Peyer's patch (tissue), 4 donors: ENCODE data around the gene MT1A. TPM values are rescaled to one million over a fixed set of nuclear protein-coding genes. Genes with fewer than 3 reads are reported as not detected.

ENCODE experiments used
- DNase-seq, 3 donors: peaks; one replicate each; pipeline ENCODE4 v3.0.0-alpha.2; 2017 to 2019
- H3K27ac ChIP-seq, 4 donors: fragments of 200-600 bp; sonication (generic); one replicate each; pipeline ENCODE4 v1.5.1; 2016 to 2019
- H3K27me3 ChIP-seq, 2 donors: fragments of 200-600 bp; sonication (generic); one replicate each; pipeline ENCODE4 v1.5.1; 2019
- H3K36me3 ChIP-seq, 3 donors: fragments of 200-600 bp; sonication (generic); one replicate each; pipeline ENCODE4 v1.5.1; 2016 to 2019
- H3K4me1 ChIP-seq, 4 donors: fragments of 200-600 bp; sonication (generic); one replicate each; pipeline ENCODE4 v1.5.1; 2016 to 2019
- H3K4me3 ChIP-seq, 4 donors: fragments of 200-600 bp; sonication (generic); 1 replicate in 3 of 4; 2 replicates in 1 of 4; pipeline ENCODE4 v1.5.1; 2016 to 2019; ENCODE audit warnings: mild to moderate bottlenecking in 1 of 4
- H3K9me3 ChIP-seq, 4 donors: fragments of 200-600 bp; sonication (generic); one replicate each; pipeline ENCODE4 v1.5.1; 2016 to 2019; ENCODE audit warnings: mild to moderate bottlenecking in 1 of 4
- CTCF ChIP-seq, 6 experiments: fragments of 450-650 bp in 4 of 6; fragments of 200-600 bp in 2 of 6; sonication (generic) in 1 of 6; IDR thresholded peaks; one replicate each; pipeline ENCODE4 v1.5.1; 2017 to 2019; ENCODE audit warnings: antibody characterized with exemption in 6 of 6, mild to moderate bottlenecking in 3 of 6, moderate library complexity in 1 of 6
- POLR2A ChIP-seq, 2 donors: fragments of 450-650 bp; IDR thresholded peaks; one replicate each; pipeline ENCODE4 v1.5.1; 2017; ENCODE audit warnings: antibody characterized with exemption in 2 of 2, mild to moderate bottlenecking in 2 of 2, moderate library complexity in 2 of 2
- total RNA-seq, 4 donors: library from RNA; depleted of rRNA; stranded (reverse); fragments of >200 nt; gene quantifications; one replicate each; pipeline ENCODE4 v1.1.0, GENCODE V29; 2016

The MT1A gene
- total RNA-seq, 4 donors from 2014 or later, result 102 TPM; not detected in 3

- peaks cover 0 to 11% of the 10 kb centered on the region in 2 donors for H3K27me3 ChIP-seq
- peak overlapping the region in 3 of 4 donors; percentile 25 to 78 (median 37) for H3K27ac ChIP-seq
- H3K4me1 ChIP-seq, result peaks cover 0 to 19% (median 0%) of the 10 kb centered on the region in 4 donors
- H3K9me3 ChIP-seq, result no peaks in the 10 kb centered on the region
- no peak for TF ChIP-seq POLR2A (IDR thresholded peaks at IDR 0.05)
- no peak for TF ChIP-seq CTCF (IDR thresholded peaks at IDR 0.05)
- DNase-seq, result no peak
- peak overlapping the region; percentile 29 to 65 (median 46) for H3K4me3 ChIP-seq
- no peaks in the 10 kb centered on the region for H3K36me3 ChIP-seq
Measured at GRCh38 chr16:56632848-56633365, 5.6 kb upstream of the MT1A start.

DNA sequence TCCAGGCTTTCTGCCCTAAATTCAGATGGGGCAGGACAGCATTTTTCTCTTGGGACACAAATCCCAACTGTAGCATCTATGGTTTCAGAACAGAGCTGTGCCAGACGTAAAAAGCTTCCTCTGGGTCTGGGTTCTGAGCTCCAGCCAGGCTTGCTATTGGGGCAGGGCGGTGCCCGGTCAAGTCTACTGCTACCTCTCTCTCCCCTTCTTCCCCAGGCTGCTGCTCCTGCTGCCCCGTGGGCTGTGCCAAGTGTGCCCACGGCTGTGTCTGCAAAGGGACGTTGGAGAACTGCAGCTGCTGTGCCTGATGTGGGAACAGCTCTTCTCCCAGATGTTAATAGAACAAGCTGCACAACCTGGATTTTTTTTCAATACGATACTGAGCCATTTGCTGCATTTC, 4.9 kb upstream of the MT1A start:
- TF ChIP-seq POLR2A (IDR thresholded peaks at IDR 0.05) (no peak), CTCF (IDR thresholded peaks at IDR 0.05) (no peak)
- Histone ChIP-seq H3K9me3 (no peaks in the 10 kb centered on the region), H3K27me3 (peaks cover 0 to 11% of the 10 kb centered on the region in 2 donors), H3K36me3 (no peaks in the 10 kb centered on the region), H3K27ac (no peak overlapping the region), H3K4me1 (peaks cover 0 to 25% (median 0%) of the 10 kb centered on the region in 4 donors), H3K4me3 (peak overlapping the region in 1 of 4 donors; percentile 63)
- DNase-seq, result no peak

DNA sequence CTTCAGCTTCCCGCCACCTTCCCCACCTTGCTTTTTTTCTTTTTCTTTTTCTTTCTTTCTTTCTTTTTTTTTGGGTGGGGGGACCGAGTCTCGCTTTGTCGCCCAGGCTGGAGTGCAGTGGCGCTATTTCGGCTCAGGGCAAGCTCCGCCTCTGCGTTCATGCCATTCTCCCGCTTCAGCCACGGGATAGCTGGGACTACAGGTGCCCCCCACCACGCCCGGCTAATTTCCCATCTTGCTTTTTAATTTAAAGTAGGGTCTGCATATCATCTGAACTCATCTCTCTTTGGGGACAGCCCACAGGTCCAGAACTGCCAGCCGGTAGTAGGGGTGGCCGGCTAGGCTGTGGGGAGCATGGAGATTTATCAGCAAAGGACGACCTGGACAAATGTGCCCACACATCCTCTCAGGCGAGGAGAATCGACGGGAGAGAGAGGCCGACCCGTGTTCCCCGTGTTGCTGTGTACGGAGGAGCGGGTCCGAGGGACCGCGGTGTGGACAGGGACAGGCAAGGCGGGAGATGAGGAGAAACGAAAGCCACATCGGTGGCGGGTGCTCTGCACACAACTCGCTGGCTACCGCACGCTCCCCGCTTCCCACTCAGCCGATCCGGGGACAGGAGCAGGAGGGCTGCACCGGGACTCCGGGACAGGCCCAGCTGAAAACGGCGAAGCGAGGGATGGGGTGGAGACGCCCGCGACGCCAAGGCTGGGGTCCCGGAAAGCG, 3.6 kb upstream of the MT1A start:
- H3K27me3 ChIP-seq, result peaks cover 0 to 11% of the 10 kb centered on the region in 2 donors
- no peaks in the 10 kb centered on the region for H3K36me3 ChIP-seq
- H3K9me3 ChIP-seq, result no peaks in the 10 kb centered on the region
- peaks cover 0 to 33% (median 0%) of the 10 kb centered on the region in 4 donors for H3K4me1 ChIP-seq
- H3K27ac ChIP-seq, result no peak overlapping the region
- TF ChIP-seq POLR2A (IDR thresholded peaks at IDR 0.05) (no peak), CTCF (IDR thresholded peaks at IDR 0.05) (no peak)
- peak overlapping the region in 3 of 4 donors; percentile 22 to 31 (median 24) for H3K4me3 ChIP-seq
- DNase-seq, result no peak

- no peaks in the 10 kb centered on the region for H3K36me3 ChIP-seq
- peaks cover 0 to 33% (median 0%) of the 10 kb centered on the region in 4 donors for H3K4me1 ChIP-seq
- no peak overlapping the region for H3K27ac ChIP-seq
- H3K27me3 ChIP-seq, result peaks cover 0 to 11% of the 10 kb centered on the region in 2 donors
- TF ChIP-seq CTCF (IDR thresholded peaks at IDR 0.05), result no peak
- no peak for TF ChIP-seq POLR2A (IDR thresholded peaks at IDR 0.05)
- H3K4me3 ChIP-seq, result peak overlapping the region in 3 of 4 donors; percentile 22 to 31 (median 24)
- no peak for DNase-seq
- H3K9me3 ChIP-seq, result no peaks in the 10 kb centered on the region
Measured at GRCh38 chr16:56635441-56635967, 3.0 kb upstream of the MT1A start.

GRCh38 chr16:56636616-56637413, 1.7 kb upstream of the MT1A start:
- TF ChIP-seq POLR2A (IDR thresholded peaks at IDR 0.05) (no peak), CTCF (IDR thresholded peaks at IDR 0.05) (no peak)
- Histone ChIP-seq H3K27ac (no peak overlapping the region), H3K27me3 (peaks cover 0 to 11% of the 10 kb centered on the region in 2 donors), H3K4me1 (peaks cover 0 to 33% (median 0%) of the 10 kb centered on the region in 4 donors), H3K4me3 (no peak overlapping the region), H3K36me3 (no peaks in the 10 kb centered on the region), H3K9me3 (no peaks in the 10 kb centered on the region)
- DNase-seq, result no peak
